GM12878 (cell line): ENCODE data around the gene OSBPL5. TPM values are rescaled to one million over a fixed set of nuclear protein-coding genes. Genes with fewer than 3 reads are reported as not detected.

ENCODE experiments used
- ATF2 ChIP-seq: IDR thresholded peaks from 2 replicates; pipeline ENCODE4 v1.6.1; 2012; ENCODE audit warnings: low read length, inconsistent platforms
- CEBPZ ChIP-seq: fragments of 150-350 bp; IDR thresholded peaks from 2 replicates; pipeline ENCODE4 v1.6.1; 2016; ENCODE audit warnings: low read depth, low read length
- CTCF ChIP-seq, 3 experiments: IDR thresholded peaks in 2 of 3; conservative IDR thresholded peaks in 1 of 3; 2 replicates each; pipeline ENCODE4 v1.5.1; 2011; ENCODE audit warnings: low read depth in 3 of 3, low read length in 3 of 3, mild to moderate bottlenecking in 3 of 3, control low read depth in 2 of 3, moderate library complexity in 2 of 3, inconsistent platforms in 1 of 3, mixed read lengths in 1 of 3; ENCODE audit not compliant: control insufficient read depth in 2 of 3, insufficient read depth in 1 of 3; ENCODE audit errors: extremely low read depth in 1 of 3
- NFXL1 ChIP-seq: fragments of 450-650 bp; IDR thresholded peaks from 2 replicates; pipeline ENCODE4 v1.6.1; 2017; ENCODE audit warnings: antibody characterized with exemption, mild to moderate bottlenecking, borderline replicate concordance
- PML ChIP-seq: IDR thresholded peaks from 2 replicates; pipeline ENCODE4 v1.6.1; 2012; ENCODE audit warnings: low read length, inconsistent platforms
- PRDM15 ChIP-seq: fragments of 450-650 bp; formaldehyde crosslinking; IDR thresholded peaks from 2 replicates; pipeline ENCODE4 v1.4.0; 2020; ENCODE audit warnings: mild to moderate bottlenecking, moderate library complexity
- RAD21 ChIP-seq: IDR thresholded peaks from 2 replicates; pipeline ENCODE4 v1.6.1; 2011; ENCODE audit warnings: mild to moderate bottlenecking, low read depth, low read length, moderate library complexity; ENCODE audit not compliant: insufficient read depth
- TCF3 ChIP-seq: IDR thresholded peaks from 2 replicates; pipeline ENCODE4 v1.6.1; 2012; ENCODE audit warnings: low read depth, mild to moderate bottlenecking, low read length, borderline replicate concordance; ENCODE audit not compliant: insufficient read depth
- ZBTB11 ChIP-seq: fragments of 450-650 bp; formaldehyde crosslinking; IDR thresholded peaks from 2 replicates; pipeline ENCODE4 v1.5.0; 2022; ENCODE audit warnings: mild to moderate bottlenecking, missing genetic modification characterization
- polyA plus RNA-seq, 11 experiments: library from polyadenylated mRNA; depleted of rRNA in 4 of 11; unstranded in 6 of 11; stranded (reverse) in 5 of 11; fragments of >200 nt; fragmentation: Nextera tagmentation in 4 of 11; fragmentation: Illumina TruSeq in 1 of 11; extraction: Ambion mirVana in 4 of 11; extraction: Trizol in 1 of 11; gene quantifications; 1 replicate in 1 of 11; 2 replicates in 10 of 11; pipeline versions ENCODE4 v1.2.1 to v1.2.3, GENCODE V29; 2011 to 2016; ENCODE audit warnings: inconsistent platforms in 2 of 11, missing spikeins in 2 of 11, low read depth in 1 of 11
- total RNA-seq, 4 experiments: library from RNA; depleted of rRNA in 3 of 4; stranded (reverse); fragments of >200 nt in 3 of 4; fragmentation: Illumina TruSeq in 1 of 4; extraction: Trizol in 1 of 4; gene quantifications; 2 replicates each; pipeline versions ENCODE4 v1.2.1 to v1.2.3, GENCODE V29; 2013 to 2021

The OSBPL5 gene
- total and polyA plus RNA-seq, 10 of the 15 experiments (the other 5 are each of a cell fraction or from before 2014, with no cell fraction given), result not detected

- TF ChIP-seq PRDM15 (CRISPR knock-in tag) (no peak), CEBPZ (no peak), PML (no peak), ATF2 (no peak), ZBTB11 (CRISPR knock-in tag) (no peak), RAD21 (no peak), CTCF (IDR thresholded peaks at IDR 0.05 in 2 of 3, conservative IDR thresholded peaks at IDR 0.05 in 1 of 3; ENCODE audit: control insufficient read depth in 2 of 3, extremely low read depth in 1 of 3, insufficient read depth in 1 of 3, low read depth in 3 of 3, low read length in 3 of 3) (no peak), TCF3 (no peak), NFXL1 (no peak)
These were observed 5.6 kb downstream of the OSBPL5 start (continued) for GRCh38 chr11:3159296-3160190.
